ENCODE measurements around the gene PTP4A1. TPM values are rescaled to one million over a fixed set of nuclear protein-coding genes. Genes with fewer than 3 reads are reported as not detected.

PTP4A1 gene
- total and polyA plus RNA-seq, 2 donors from 2014 or later = 16.5 to 43.7 TPM

DNA sequence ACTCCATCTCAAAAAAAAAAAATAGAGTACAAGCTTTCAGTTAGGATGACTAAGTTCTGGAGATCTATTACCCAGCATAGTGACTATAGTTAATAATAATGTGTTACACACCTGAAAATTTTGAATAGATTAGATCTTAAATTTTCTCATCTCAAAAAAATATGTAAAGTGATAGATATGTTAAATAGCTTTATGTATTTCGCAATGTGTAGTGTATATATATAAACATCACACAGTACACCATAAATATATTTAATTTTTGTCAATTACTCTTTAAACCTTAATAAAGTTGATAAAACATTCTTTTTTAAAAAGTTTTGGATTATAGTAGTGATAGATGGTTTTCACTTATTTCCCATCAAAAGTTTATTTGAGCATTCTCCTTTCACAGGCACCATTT lies 25.6 kb upstream of the PTP4A1 start:
- TF ChIP-seq, protein P1, sequence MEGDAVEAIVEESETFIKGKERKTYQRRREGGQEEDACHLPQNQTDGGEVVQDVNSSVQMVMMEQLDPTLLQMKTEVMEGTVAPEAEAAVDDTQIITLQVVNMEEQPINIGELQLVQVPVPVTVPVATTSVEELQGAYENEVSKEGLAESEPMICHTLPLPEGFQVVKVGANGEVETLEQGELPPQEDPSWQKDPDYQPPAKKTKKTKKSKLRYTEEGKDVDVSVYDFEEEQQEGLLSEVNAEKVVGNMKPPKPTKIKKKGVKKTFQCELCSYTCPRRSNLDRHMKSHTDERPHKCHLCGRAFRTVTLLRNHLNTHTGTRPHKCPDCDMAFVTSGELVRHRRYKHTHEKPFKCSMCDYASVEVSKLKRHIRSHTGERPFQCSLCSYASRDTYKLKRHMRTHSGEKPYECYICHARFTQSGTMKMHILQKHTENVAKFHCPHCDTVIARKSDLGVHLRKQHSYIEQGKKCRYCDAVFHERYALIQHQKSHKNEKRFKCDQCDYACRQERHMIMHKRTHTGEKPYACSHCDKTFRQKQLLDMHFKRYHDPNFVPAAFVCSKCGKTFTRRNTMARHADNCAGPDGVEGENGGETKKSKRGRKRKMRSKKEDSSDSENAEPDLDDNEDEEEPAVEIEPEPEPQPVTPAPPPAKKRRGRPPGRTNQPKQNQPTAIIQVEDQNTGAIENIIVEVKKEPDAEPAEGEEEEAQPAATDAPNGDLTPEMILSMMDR (IDR thresholded peaks at IDR 0.05; ENCODE audit: borderline replicate concordance, extremely low read depth, insufficient read depth) = no peak
- H3K9me3 ChIP-seq (ENCODE audit: control insufficient read depth in 2 of 3, insufficient read depth in 1 of 3, low read length in 3 of 3) = no peaks in the 10 kb centered on the region
- intact Hi-C loops (cut with DNase I) = no loop called here
- no peak for DNase-seq
- H3K27me3 ChIP-seq (ENCODE audit: control insufficient read depth, insufficient read depth, low read length) = no peaks in the 10 kb centered on the region
- no peak overlapping the region for H3K9ac ChIP-seq (ENCODE audit: low read length in 3 of 3)
- no peak overlapping the region for H3K27ac ChIP-seq (ENCODE audit: low read depth in 2 of 2, low read length in 2 of 2)
- H3K4me1 ChIP-seq (ENCODE audit: control insufficient read depth in 2 of 3, insufficient read depth in 2 of 3, low read depth in 1 of 3, low read length in 3 of 3) = no peaks in the 10 kb centered on the region
- FAIRE-seq = peak; percentile 64
- H3K36me3 ChIP-seq (ENCODE audit: control insufficient read depth in 2 of 3, insufficient read depth in 3 of 3, low read length in 3 of 3) = no peaks in the 10 kb centered on the region
- no peak overlapping the region for H3K4me3 ChIP-seq (ENCODE audit: low read length in 3 of 3)

DNA sequence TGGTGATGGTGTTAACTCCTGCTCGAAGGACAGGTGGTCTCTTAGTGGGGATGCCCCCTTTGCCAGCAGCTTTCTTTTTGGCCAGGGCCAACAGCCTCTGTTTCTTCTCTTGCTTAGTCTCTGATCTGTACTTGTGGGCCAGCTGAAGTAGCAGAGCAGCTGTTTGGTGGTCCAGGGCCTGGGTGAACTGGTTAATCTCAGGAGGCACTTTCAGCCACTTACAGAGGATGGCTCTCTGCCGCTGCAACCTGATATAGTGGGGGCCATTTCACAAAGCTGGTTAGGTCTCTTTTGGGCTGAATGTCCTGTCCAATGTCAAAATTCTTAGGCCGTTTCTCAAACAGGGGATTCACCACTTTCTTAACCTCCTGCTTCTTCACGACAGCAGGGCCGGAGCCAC lies 23.2 kb upstream of the PTP4A1 start:
- Histone ChIP-seq H3K4me1 (ENCODE audit: control insufficient read depth in 2 of 3, insufficient read depth in 2 of 3, low read depth in 1 of 3, low read length in 3 of 3) (no peaks in the 10 kb centered on the region), H3K27ac (ENCODE audit: low read depth in 2 of 2, low read length in 2 of 2) (no peak overlapping the region), H3K9ac (ENCODE audit: low read length in 3 of 3) (no peak overlapping the region), H3K36me3 (ENCODE audit: control insufficient read depth in 2 of 3, insufficient read depth in 3 of 3, low read length in 3 of 3) (no peaks in the 10 kb centered on the region), H3K4me3 (ENCODE audit: low read length in 3 of 3) (no peak overlapping the region), H3K9me3 (ENCODE audit: control insufficient read depth in 2 of 3, insufficient read depth in 1 of 3, low read length in 3 of 3) (no peaks in the 10 kb centered on the region), H3K27me3 (ENCODE audit: control insufficient read depth, insufficient read depth, low read length) (no peaks in the 10 kb centered on the region)
- TF ChIP-seq, protein P1 (IDR thresholded peaks at IDR 0.05; ENCODE audit: borderline replicate concordance, extremely low read depth, insufficient read depth) = no peak
- DNase-seq = no peak
- intact Hi-C loops (cut with DNase I) = no loop called here
- no peak for FAIRE-seq

DNA sequence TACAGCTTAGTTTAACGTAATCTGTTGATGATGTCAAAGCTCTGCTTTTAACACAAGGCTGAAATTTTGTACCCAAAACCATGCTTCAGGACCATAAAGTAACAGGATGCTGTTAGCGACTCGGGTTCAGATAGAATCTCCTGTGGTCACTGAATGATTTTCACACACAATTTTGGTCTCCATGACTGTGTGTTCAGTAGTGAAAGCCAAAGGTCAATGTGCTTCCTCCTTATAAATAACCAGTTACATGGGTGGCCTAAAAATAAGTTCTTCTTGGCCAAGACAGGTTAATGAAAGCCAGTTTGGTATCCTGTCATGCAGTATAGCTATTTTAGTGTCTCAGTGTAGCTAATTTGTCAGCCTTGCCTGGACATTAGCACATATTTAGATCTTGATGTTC lies 19.1 kb upstream of the PTP4A1 start:
- H3K4me1 ChIP-seq (ENCODE audit: control insufficient read depth in 2 of 3, insufficient read depth in 2 of 3, low read depth in 1 of 3, low read length in 3 of 3) = no peaks in the 10 kb centered on the region
- no peak overlapping the region for H3K4me3 ChIP-seq (ENCODE audit: low read length in 3 of 3)
- FAIRE-seq (no peak), DNase-seq (no peak)
- H3K36me3 ChIP-seq (ENCODE audit: control insufficient read depth in 2 of 3, insufficient read depth in 3 of 3, low read length in 3 of 3) = no peaks in the 10 kb centered on the region
- no peak overlapping the region for H3K9ac ChIP-seq (ENCODE audit: low read length in 3 of 3)
- intact Hi-C loops (cut with DNase I) = no loop called here
- no peaks in the 10 kb centered on the region for H3K27me3 ChIP-seq (ENCODE audit: control insufficient read depth, insufficient read depth, low read length)
- H3K9me3 ChIP-seq (ENCODE audit: control insufficient read depth in 2 of 3, insufficient read depth in 1 of 3, low read length in 3 of 3) = no peaks in the 10 kb centered on the region
- H3K27ac ChIP-seq (ENCODE audit: low read depth in 2 of 2, low read length in 2 of 2) = no peak overlapping the region
- TF ChIP-seq, protein P1 (IDR thresholded peaks at IDR 0.05; ENCODE audit: borderline replicate concordance, extremely low read depth, insufficient read depth) = no peak

DNA sequence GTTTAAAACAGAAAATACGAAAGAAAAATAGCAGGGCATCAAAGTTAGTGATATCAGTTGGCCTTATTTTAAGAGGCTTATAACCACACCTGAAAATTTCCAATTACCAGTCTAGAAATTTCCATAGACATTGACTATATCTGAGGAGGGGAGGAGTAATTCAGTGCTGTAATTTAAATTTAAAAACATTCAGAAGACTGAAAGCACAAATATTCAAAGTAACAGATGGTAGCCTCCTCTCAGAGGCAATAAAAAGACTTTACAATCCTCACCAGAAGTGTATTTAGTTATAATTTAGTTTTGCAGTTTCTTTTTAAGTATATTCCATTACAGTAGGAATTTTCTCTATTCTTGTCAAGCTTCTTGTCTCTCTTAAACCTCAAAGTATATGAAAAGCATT lies 18.4 kb upstream of the PTP4A1 start:
- Histone ChIP-seq H3K9ac (ENCODE audit: low read length in 3 of 3) (no peak overlapping the region), H3K4me1 (ENCODE audit: control insufficient read depth in 2 of 3, insufficient read depth in 2 of 3, low read depth in 1 of 3, low read length in 3 of 3) (no peaks in the 10 kb centered on the region), H3K36me3 (ENCODE audit: control insufficient read depth in 2 of 3, insufficient read depth in 3 of 3, low read length in 3 of 3) (no peaks in the 10 kb centered on the region), H3K4me3 (ENCODE audit: low read length in 3 of 3) (no peak overlapping the region), H3K27ac (ENCODE audit: low read depth in 2 of 2, low read length in 2 of 2) (no peak overlapping the region), H3K9me3 (ENCODE audit: control insufficient read depth in 2 of 3, insufficient read depth in 1 of 3, low read length in 3 of 3) (no peaks in the 10 kb centered on the region), H3K27me3 (ENCODE audit: control insufficient read depth, insufficient read depth, low read length) (no peaks in the 10 kb centered on the region)
- intact Hi-C loops (cut with DNase I) = no loop called here
- TF ChIP-seq, protein P1 (IDR thresholded peaks at IDR 0.05; ENCODE audit: borderline replicate concordance, extremely low read depth, insufficient read depth) = no peak
- DNase-seq (no peak), FAIRE-seq (no peak)
